Ovary (tissue), 3 donors: Measurements from ENCODE around the gene NKAIN2.

ENCODE experiments used
- EP300 ChIP-seq: sonication (generic); formaldehyde crosslinking; IDR thresholded peaks from one replicate; pipeline ENCODE4 v1.6.1; 2017; ENCODE audit warnings: antibody characterized with exemption
- POLR2A ChIP-seq: fragments of 450-650 bp; IDR thresholded peaks from one replicate; pipeline ENCODE4 v1.6.1; 2017; ENCODE audit warnings: antibody characterized with exemption, mild to moderate bottlenecking, moderate library complexity
- TF ChIP-seq, protein P1 (sequence below), 3 donors: fragments of 450-650 bp in 2 of 3; fragments of 200-600 bp in 1 of 3; IDR thresholded peaks; one replicate each; pipeline versions ENCODE4 v1.5.1 to v1.8.0; 2016 to 2022; ENCODE audit warnings: antibody characterized with exemption in 3 of 3, mild to moderate bottlenecking in 1 of 3
- donor health status: DM: no; HTN: no; CAD: no.

DNA sequence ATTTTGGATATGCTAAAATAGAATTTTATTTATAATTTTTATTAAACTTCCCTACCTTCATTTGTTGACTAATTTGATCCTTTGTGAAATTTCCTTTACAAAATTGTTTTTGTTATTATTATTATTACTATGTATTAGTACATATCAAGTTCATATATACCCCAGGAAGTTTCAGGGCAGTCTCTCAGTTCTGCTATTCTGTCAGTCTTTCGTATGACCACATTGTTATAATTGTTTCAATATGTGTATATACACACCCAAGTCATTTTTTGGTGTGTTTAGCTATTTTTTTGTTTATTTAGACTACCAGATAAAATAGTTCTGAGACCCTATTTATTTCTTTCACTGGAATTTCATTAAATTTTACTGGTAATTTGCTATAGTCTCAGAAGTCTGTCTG lies 72.1 kb downstream of the NKAIN2 start:
- TF ChIP-seq, protein P1, sequence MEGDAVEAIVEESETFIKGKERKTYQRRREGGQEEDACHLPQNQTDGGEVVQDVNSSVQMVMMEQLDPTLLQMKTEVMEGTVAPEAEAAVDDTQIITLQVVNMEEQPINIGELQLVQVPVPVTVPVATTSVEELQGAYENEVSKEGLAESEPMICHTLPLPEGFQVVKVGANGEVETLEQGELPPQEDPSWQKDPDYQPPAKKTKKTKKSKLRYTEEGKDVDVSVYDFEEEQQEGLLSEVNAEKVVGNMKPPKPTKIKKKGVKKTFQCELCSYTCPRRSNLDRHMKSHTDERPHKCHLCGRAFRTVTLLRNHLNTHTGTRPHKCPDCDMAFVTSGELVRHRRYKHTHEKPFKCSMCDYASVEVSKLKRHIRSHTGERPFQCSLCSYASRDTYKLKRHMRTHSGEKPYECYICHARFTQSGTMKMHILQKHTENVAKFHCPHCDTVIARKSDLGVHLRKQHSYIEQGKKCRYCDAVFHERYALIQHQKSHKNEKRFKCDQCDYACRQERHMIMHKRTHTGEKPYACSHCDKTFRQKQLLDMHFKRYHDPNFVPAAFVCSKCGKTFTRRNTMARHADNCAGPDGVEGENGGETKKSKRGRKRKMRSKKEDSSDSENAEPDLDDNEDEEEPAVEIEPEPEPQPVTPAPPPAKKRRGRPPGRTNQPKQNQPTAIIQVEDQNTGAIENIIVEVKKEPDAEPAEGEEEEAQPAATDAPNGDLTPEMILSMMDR (IDR thresholded peaks at IDR 0.05) = no peak
- TF ChIP-seq POLR2A (no peak), EP300 (no peak)
